Left lung (tissue), 10 donors: ENCODE data around the gene ZNF436. TPM values are rescaled to one million over a fixed set of nuclear protein-coding genes. Genes with fewer than 3 reads are reported as not detected.

ENCODE experiments used
- ATAC-seq: fragments of 200-7000 bp; cut with Tn5 transposase; one replicate; pipeline ENCODE4 v1.9.1; 2020; ENCODE audit warnings: moderate library complexity
- DNase-seq, 4 donors: peaks; one replicate each; pipeline ENCODE4 v3.0.0-alpha.2; 2013 to 2020
- H3K27ac ChIP-seq, 2 donors: fragments of 200-600 bp; sonication (generic) in 1 of 2; one replicate each; pipeline versions ENCODE4 v1.5.0 to v1.8.0; 2020 to 2021
- H3K27me3 ChIP-seq, 2 donors: fragments of 200-600 bp; sonication (generic) in 1 of 2; one replicate each; pipeline versions ENCODE4 v1.5.0 to v1.8.0; 2020 to 2021
- H3K36me3 ChIP-seq, 2 donors: fragments of 200-600 bp; sonication (generic) in 1 of 2; one replicate each; pipeline versions ENCODE4 v1.5.0 to v1.8.0; 2020 to 2021
- H3K4me1 ChIP-seq, 2 donors: fragments of 200-600 bp; one replicate each; pipeline ENCODE4 v1.8.0; 2021
- H3K4me3 ChIP-seq, 2 donors: fragments of 200-600 bp; sonication (generic) in 1 of 2; one replicate each; pipeline versions ENCODE4 v1.5.0 to v1.8.0; 2020 to 2021; ENCODE audit warnings: mild to moderate bottlenecking in 1 of 2
- H3K9me3 ChIP-seq, 2 donors: fragments of 200-600 bp; sonication (generic) in 1 of 2; one replicate each; pipeline versions ENCODE4 v1.5.0 to v1.8.0; 2020 to 2021
- intact Hi-C, 2 donors: fragments of 100-400 bp; cut with DNase I; formaldehyde crosslinking; loops; one replicate each; pipeline versions ENCODE4 v1.11.2 to v1.14.2; 2022
- polyA plus RNA-seq, 6 donors: library from polyadenylated mRNA; unstranded; fragments of 120-200 nt; gene quantifications; one replicate each; pipeline ENCODE4 v1.2.1, GENCODE V29; 2013; ENCODE audit not compliant: insufficient read length in 6 of 6
- total RNA-seq, 2 donors: library from RNA; stranded (reverse); fragmentation: NEBNext Ultra II Directional; extraction: Animal tissue kit (Norgen Biotek cat#: 25700); gene quantifications; one replicate each; pipeline ENCODE4 v1.2.1, GENCODE V29; 2021
- TF ChIP-seq, protein P1 (sequence below), 2 donors: fragments of 200-600 bp; sonication (generic) in 1 of 2; IDR thresholded peaks; one replicate each; pipeline versions ENCODE4 v1.5.0 to v1.8.0; 2021; ENCODE audit warnings: antibody characterized with exemption in 2 of 2
- donor health status: DM: no; HTN: yes; CAD: no.
- donor health status: DM: no; HTN: no; CAD: no.

The ZNF436 gene
- total and polyA plus RNA-seq, 8 donors, result 9.2 to 38.8 (median 32.7) TPM

DNA sequence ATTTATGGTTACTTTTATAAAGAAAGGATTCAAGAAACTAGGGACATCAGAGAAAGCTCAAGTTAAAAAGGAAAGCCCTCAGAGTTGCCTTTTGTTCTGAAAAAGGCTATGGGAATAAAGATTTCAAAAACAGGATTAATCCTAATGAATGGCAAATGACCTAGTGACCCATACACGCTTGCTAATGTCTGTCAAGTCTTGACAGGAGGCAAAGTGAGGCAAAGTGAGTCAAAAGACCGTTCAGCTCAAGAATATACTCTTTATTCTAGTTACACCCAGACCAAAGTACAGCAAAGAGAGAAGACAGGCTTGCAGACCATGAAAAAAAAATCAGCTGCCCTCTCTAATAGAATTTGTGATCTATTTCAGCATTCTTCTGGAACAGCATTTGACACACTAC, 3.5 kb downstream of the ZNF436 start:
- H3K4me3 ChIP-seq, result no peak overlapping the region
- H3K27me3 ChIP-seq, result no peaks in the 10 kb centered on the region
- intact Hi-C loops, result no loop called here
- H3K27ac ChIP-seq, result no peak overlapping the region
- peaks cover 14 to 34% of the 10 kb centered on the region in 2 donors for H3K4me1 ChIP-seq
- no peak for DNase-seq
- TF ChIP-seq, protein P1, sequence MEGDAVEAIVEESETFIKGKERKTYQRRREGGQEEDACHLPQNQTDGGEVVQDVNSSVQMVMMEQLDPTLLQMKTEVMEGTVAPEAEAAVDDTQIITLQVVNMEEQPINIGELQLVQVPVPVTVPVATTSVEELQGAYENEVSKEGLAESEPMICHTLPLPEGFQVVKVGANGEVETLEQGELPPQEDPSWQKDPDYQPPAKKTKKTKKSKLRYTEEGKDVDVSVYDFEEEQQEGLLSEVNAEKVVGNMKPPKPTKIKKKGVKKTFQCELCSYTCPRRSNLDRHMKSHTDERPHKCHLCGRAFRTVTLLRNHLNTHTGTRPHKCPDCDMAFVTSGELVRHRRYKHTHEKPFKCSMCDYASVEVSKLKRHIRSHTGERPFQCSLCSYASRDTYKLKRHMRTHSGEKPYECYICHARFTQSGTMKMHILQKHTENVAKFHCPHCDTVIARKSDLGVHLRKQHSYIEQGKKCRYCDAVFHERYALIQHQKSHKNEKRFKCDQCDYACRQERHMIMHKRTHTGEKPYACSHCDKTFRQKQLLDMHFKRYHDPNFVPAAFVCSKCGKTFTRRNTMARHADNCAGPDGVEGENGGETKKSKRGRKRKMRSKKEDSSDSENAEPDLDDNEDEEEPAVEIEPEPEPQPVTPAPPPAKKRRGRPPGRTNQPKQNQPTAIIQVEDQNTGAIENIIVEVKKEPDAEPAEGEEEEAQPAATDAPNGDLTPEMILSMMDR (IDR thresholded peaks at IDR 0.05), result no peak
- peaks cover 17 to 38% of the 10 kb centered on the region in 2 donors for H3K9me3 ChIP-seq
- ATAC-seq, result no peak
- H3K36me3 ChIP-seq, result peaks cover 13 to 54% of the 10 kb centered on the region in 2 donors

DNA sequence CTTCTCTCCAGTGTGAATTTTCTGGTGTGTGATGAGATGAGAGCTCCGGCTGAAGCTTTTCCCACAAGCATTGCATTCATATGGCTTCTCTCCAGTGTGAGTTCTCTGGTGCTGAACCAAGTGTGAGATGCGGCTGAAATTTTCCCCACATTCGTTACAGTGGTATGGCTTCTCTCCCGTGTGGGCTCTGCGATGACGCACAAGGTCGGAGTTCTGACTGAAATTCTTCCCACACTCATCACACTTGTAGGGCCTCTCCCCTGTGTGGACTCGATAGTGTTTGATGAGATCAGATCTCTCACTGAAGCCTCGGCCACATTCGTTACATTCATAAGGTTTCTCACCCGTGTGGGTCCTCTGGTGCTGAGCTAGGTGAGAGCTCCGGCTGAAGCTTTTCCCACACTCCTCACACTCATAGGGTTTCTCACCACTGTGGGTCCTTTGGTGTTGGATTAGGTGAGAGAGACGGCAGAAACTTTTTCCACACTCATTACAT, 7.4 kb downstream of the ZNF436 start:
- peaks cover 17 to 64% of the 10 kb centered on the region in 2 donors for H3K9me3 ChIP-seq
- ATAC-seq, result no peak

DNA sequence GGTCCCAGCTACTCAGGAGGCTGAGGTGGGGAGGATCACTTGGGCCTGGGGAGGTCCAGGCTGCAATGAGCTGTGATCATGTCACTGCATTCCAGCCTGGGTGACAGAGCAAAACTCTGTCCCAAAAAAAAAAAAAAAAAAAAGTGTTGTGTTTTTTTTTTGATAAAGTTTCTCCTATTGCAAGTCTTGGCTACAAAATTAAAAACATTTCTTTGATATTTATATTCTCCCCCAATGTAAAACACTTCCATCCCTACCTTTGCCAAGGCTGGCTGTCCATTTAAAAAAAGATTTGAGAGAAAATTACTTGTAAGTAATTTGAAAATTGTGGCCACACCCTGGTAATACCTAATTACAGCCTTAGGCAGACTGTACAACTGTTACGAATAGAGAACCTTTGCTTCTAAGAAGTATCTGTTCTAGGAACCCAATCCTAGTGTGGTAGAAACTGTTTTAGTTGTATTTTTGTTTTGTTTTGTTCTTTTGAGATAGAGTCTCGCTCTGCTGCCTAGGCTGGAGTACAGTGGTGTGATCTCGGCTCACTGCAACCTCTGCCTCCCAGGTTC, 11.2 kb downstream of the ZNF436 start:
- intact Hi-C loops, result no loop called here
- TF ChIP-seq, protein P1 (IDR thresholded peaks at IDR 0.05), result no peak
- H3K4me3 ChIP-seq, result no peak overlapping the region
- no peak for DNase-seq
- no peak for ATAC-seq
- no peak overlapping the region for H3K27ac ChIP-seq
- peaks cover 17 to 48% of the 10 kb centered on the region in 2 donors for H3K9me3 ChIP-seq
- H3K27me3 ChIP-seq, result no peaks in the 10 kb centered on the region
- H3K4me1 ChIP-seq, result no peaks in the 10 kb centered on the region
- H3K36me3 ChIP-seq, result peaks cover 13 to 40% of the 10 kb centered on the region in 2 donors

More for the DNA sequence above, 7.4 kb downstream of the ZNF436 start:
- intact Hi-C loops, result no loop called here
- Histone ChIP-seq H3K27ac (no peak overlapping the region), H3K36me3 (peaks cover 13 to 72% of the 10 kb centered on the region in 2 donors), H3K4me3 (no peak overlapping the region), H3K4me1 (peaks cover 0 to 8% of the 10 kb centered on the region in 2 donors), H3K27me3 (no peaks in the 10 kb centered on the region)
- DNase-seq, result no peak
- TF ChIP-seq, protein P1 (IDR thresholded peaks at IDR 0.05), result no peak

DNA sequence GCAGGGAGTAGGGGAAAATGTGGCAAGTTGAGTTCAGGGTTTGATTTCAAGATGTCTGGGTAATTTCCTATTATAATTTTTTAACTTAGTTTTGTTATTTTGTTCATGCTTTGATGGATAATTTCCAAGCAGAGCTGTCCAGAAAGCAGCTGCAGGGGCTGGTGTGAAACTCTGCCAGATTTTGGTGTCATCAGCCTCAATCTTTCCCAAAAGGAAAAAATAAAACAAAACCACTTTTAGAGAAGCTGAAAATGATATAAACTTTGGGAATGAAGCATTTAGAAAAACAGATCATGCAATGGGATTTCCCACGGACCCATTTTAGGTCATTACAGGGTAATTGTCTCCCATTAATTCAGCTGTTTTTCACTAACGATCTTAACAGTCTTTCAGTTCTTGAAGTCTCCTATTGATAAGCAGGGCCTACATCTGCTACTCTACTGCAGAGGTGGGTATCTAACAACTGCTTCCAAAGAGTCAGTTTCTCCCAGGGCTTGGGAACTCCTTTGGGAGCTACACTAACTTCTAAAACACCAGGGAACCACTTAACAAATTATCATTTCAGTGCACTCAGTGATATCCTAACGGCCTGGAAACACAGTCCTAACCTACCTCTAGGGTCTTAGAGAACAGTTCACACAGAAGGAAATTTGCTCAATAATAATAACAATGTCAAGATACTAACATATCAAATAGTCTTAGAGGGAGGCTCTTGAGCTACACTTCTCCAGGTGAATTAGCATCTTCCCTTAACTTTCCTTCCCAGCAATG, 12.3 kb downstream of the ZNF436 start:
- H3K4me1 ChIP-seq, result no peaks in the 10 kb centered on the region
- DNase-seq (no peak), ATAC-seq (no peak)
- no peak overlapping the region for H3K27ac ChIP-seq
- H3K27me3 ChIP-seq, result no peaks in the 10 kb centered on the region
- intact Hi-C loops, result no loop called here
- H3K4me3 ChIP-seq, result no peak overlapping the region
- H3K9me3 ChIP-seq, result peaks cover 8 to 38% of the 10 kb centered on the region in 2 donors
- H3K36me3 ChIP-seq, result peaks cover 4 to 30% of the 10 kb centered on the region in 2 donors
- TF ChIP-seq, protein P1 (IDR thresholded peaks at IDR 0.05), result no peak

DNA sequence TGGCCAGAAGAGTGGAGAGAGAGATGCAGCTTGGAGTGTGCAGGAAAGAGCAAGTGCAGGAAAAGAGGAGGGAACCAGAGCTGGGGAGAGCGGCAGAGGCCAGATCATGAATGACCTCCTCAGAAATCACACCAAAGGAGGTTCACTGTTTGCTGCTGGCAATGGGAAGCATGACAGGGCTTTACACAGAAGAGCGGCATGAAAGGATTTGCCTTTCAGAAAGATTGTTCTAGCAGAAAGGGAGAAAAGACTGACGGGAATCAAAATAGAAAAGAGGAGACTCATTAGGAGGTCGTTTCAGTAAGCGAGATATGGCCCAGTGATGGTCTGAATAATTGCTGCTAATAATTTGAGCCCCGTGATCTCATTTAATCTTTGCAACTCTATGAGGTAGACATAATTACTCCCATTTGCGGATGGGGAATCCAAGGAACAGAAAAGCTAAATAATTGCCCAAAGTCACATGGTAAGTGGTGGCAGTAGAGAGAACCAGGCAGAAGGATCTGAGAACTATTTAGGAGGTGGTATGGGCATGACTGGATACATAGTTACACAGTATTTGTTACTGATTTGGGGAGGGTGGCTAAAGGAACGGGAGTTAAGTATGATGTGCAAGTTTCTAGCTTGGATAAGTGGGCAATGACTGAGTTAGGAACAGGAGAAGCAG, 13.0 kb downstream of the ZNF436 start:
- intact Hi-C loops, result no loop called here
- Histone ChIP-seq H3K27me3 (no peaks in the 10 kb centered on the region), H3K9me3 (peaks cover under 1 to 30% of the 10 kb centered on the region in 2 donors), H3K4me1 (no peaks in the 10 kb centered on the region), H3K4me3 (no peak overlapping the region), H3K36me3 (peaks cover 0 to 23% of the 10 kb centered on the region in 2 donors), H3K27ac (no peak overlapping the region)
- TF ChIP-seq, protein P1 (IDR thresholded peaks at IDR 0.05), result no peak
- DNase-seq (no peak), ATAC-seq (no peak)
